ENCODE results near the gene COPE. TPM values are rescaled to one million over a fixed set of nuclear protein-coding genes. Genes with fewer than 3 reads are reported as not detected.

COPE gene
- total RNA-seq, 4 donors from 2014 or later = 169 to 229 (median 203) TPM

- Histone ChIP-seq H3K4me3 (no peak overlapping the region), H3K27ac (peak overlapping the region; percentile 65 to 80 (median 68)), H3K27me3 (no peaks in the 10 kb centered on the region), H3K4me1 (peaks cover 34 to 42% of the 10 kb centered on the region in 2 donors), H3K36me3 (peaks cover 0 to 44% of the 10 kb centered on the region in 2 donors), H3K9me3 (no peaks in the 10 kb centered on the region)
- in situ Hi-C loops (cut with MboI; ENCODE audit: low sequenced_read_pairs in 4 of 4) (loop anchor here (10.0 to 25.0 kb wide), 4 partner anchors 255 to 395 kb away; partner anchors contain the start of gene REX1BD (in 1 of the 4)), intact Hi-C loops (cut with DNase I; ENCODE audit: low total_unique reads) (loop anchor here (5.0 kb wide), 2 partner anchors 88 to 398 kb away; no protein-coding TSS in a partner anchor)
- DNase-seq (no peak), ATAC-seq (no peak)
- TF ChIP-seq POLR2A (IDR thresholded peaks at IDR 0.05) = no peak
- no peak for TF ChIP-seq CTCF (IDR thresholded peaks at IDR 0.05 in 4 of 5, conservative IDR thresholded peaks at IDR 0.05 in 1 of 5)
These were observed 69.3 kb downstream of the COPE start for GRCh38 chr19:18849838-18850400.

Other genes with a start within 250 kb of the COPE start
- gene CRTC1, start 235.7 kb downstream of the COPE start, total RNA-seq = 1 to 10 TPM; 2.8 to 8.8 (median 3.7) TPM
- gene COMP, start 128.1 kb downstream of the COPE start, total RNA-seq = 10 to 100 TPM in 1 of 4 donors, 1 to 10 TPM in 1, under 1 TPM in 1, not detected in 1; 0.24 to 77.8 (median 1.3) TPM
- gene UPF1, start 87.4 kb downstream of the COPE start, total RNA-seq = 10 to 100 TPM; 26.0 to 64.9 (median 46.4) TPM
- gene CERS1, start 23.2 kb downstream of the COPE start, total RNA-seq = 1 to 10 TPM; 1.1 to 6.9 (median 3.3) TPM
- 10 to 100 TPM; 40.6 to 60.1 (median 44.2) TPM for gene DDX49, start 328 bp upstream of the COPE start, total RNA-seq
- gene HOMER3, start 21.8 kb upstream of the COPE start, total RNA-seq = 100 to 1,000 TPM in 3 of 4 donors, 10 to 100 TPM in 1; 86.2 to 202 (median 113) TPM
- gene SUGP2, start 114.1 kb upstream of the COPE start, total RNA-seq = 10 to 100 TPM; 24.6 to 38.2 (median 32.8) TPM
- 10 to 100 TPM; 18.2 to 35.7 (median 25.2) TPM for gene ARMC6, start 114.2 kb upstream of the COPE start, total RNA-seq
- gene SLC25A42, start 144.6 kb upstream of the COPE start, total RNA-seq = 10 to 100 TPM; 12.3 to 85.3 (median 37.1) TPM
- gene TMEM161A, start 219.1 kb upstream of the COPE start, total RNA-seq = 10 to 100 TPM; 30.1 to 52.1 (median 42.8) TPM

Measured in gastrocnemius medialis (tissue), 4 donors.